Measurements from ENCODE around the gene ECT2L. TPM values are rescaled to one million over a fixed set of nuclear protein-coding genes. Genes with fewer than 3 reads are reported as not detected.

The ECT2L gene
- total RNA-seq, 1 experiment from 2014 or later: not detected

DNA sequence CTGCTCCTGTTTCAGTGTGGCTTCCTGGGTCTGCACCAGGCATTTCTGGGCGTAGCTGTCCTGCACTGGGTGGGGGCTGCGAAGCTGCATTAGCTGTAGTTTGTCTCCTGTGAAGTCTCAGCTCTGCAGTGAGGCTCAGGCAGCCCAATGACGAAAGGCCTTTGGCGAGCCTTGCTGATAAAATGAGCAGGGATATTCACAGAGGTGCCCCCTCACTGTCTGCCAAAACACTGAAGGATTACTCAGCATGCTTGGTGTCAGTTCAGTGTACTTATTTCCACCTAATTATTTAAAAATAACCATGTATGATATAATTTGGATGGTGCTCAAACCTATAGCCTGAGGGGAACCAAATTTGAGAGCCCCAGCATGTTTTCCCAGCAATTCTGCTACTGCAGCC, 73.5 kb downstream of the ECT2L start:
- Histone ChIP-seq H3K9me2 (ENCODE audit: insufficient read depth) (no peaks in the 10 kb centered on the region), H3K4me2 (no peak overlapping the region), H3K36me3 (ENCODE audit: low read depth) (no peaks in the 10 kb centered on the region), H3K4me1 (replicated peaks; ENCODE audit: insufficient read depth) (no peaks in the 10 kb centered on the region), H4K20me1 (ENCODE audit: insufficient read depth) (no peaks in the 10 kb centered on the region), H3K9me3 (ENCODE audit: insufficient read depth, low read depth) (no peaks in the 10 kb centered on the region), H3K79me2 (ENCODE audit: low read depth) (no peaks in the 10 kb centered on the region), H3F3A (ENCODE audit: insufficient read depth, low read depth) (no peaks in the 10 kb centered on the region), H3K4me3 (no peak overlapping the region), H2AFZ (no peak overlapping the region), H3K27me3 (ENCODE audit: insufficient read depth, low read depth) (no peaks in the 10 kb centered on the region), H3K27ac (no peak overlapping the region)
- intact Hi-C loops (cut with micrococcal nuclease; ENCODE audit: unreplicated experiment): no loop called here
- no TSS peak for BruUV-seq (replicated peaks)
- ChIA-PET CTCF (no interaction called here), POLR2A (ENCODE audit: unreplicated experiment) (no interaction called here)
- no peak for DNase-seq
- TF ChIP-seq, protein P1, sequence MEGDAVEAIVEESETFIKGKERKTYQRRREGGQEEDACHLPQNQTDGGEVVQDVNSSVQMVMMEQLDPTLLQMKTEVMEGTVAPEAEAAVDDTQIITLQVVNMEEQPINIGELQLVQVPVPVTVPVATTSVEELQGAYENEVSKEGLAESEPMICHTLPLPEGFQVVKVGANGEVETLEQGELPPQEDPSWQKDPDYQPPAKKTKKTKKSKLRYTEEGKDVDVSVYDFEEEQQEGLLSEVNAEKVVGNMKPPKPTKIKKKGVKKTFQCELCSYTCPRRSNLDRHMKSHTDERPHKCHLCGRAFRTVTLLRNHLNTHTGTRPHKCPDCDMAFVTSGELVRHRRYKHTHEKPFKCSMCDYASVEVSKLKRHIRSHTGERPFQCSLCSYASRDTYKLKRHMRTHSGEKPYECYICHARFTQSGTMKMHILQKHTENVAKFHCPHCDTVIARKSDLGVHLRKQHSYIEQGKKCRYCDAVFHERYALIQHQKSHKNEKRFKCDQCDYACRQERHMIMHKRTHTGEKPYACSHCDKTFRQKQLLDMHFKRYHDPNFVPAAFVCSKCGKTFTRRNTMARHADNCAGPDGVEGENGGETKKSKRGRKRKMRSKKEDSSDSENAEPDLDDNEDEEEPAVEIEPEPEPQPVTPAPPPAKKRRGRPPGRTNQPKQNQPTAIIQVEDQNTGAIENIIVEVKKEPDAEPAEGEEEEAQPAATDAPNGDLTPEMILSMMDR (conservative IDR thresholded peaks at IDR 0.05): no peak
- TF ChIP-seq EZH2 (IDR thresholded peaks at IDR 0.05; ENCODE audit: low read depth): no peak

DNA sequence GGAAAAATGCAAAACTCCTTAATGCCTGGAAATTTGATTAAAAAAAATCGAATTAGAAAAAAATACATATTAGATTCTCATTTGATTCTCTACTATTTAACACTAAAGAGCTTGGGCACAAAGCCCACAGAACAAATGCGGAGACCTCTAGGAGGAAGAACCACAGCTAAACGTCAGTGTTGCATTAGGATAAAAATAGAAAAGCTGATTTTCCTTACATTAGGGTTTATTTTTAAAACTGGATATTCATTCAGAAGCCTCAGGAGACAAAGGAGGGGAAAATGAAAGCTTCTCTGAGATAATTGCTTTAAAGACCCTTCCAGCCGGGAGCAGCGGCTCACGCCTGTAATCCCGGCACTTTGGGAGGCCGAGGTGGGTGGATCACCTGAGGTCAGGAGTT, 77.3 kb downstream of the ECT2L start:
- H4K20me1 ChIP-seq (ENCODE audit: insufficient read depth): no peaks in the 10 kb centered on the region
- BruUV-seq (replicated peaks): no TSS peak

DNA sequence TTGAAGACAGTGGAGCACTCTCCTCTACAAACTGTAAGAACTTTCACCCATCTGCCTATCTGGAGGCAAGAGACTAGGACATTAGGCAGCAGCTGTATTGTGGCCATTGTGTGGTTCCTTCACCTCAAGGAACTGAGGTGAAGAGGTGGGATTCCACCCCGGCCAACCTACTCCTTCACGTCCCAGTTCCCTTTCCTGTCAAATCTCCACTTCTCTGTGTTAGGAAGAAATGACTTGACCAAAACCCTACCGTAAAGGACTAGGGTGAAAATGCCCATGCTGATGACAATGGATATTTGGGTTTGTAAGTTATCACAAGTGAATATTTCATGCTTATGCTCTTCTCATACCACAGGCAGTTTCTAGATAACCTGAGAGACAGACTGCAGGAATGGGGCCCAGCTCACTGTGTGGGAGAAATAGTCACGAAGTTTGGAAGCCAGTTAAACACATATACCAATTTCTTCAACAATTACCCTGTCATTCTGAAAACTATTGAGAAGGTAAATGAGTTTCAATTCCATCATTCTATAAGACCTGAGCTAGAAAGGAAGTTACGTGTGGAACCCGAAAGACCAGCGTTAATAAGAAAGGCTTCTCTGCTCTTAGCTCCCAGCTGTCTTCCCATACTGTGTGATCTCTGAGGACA, 86.6 kb downstream of the ECT2L start:
- BruUV-seq (replicated peaks): no TSS peak
- POLR2A ChIA-PET (ENCODE audit: unreplicated experiment): interaction anchor here (0.7 kb wide), 1 partner anchor 55 kb away, joined by 4 read pairs; no protein-coding TSS in a partner anchor

More for the DNA sequence above, 77.3 kb downstream of the ECT2L start:
- DNase-seq: no peak
- H3K4me2 ChIP-seq: no peak overlapping the region
- POLR2A ChIA-PET (ENCODE audit: unreplicated experiment): no interaction called here
- TF ChIP-seq, protein P1 (conservative IDR thresholded peaks at IDR 0.05): no peak
- no peak for TF ChIP-seq EZH2 (IDR thresholded peaks at IDR 0.05; ENCODE audit: low read depth)
- no peak overlapping the region for H3K27ac ChIP-seq
- no peaks in the 10 kb centered on the region for H3K9me3 ChIP-seq (ENCODE audit: insufficient read depth, low read depth)
- H3K9me2 ChIP-seq (ENCODE audit: insufficient read depth): no peaks in the 10 kb centered on the region
- intact Hi-C loops (cut with micrococcal nuclease; ENCODE audit: unreplicated experiment): no loop called here
- CTCF ChIA-PET: no interaction called here
- no peaks in the 10 kb centered on the region for H3K27me3 ChIP-seq (ENCODE audit: insufficient read depth, low read depth)
- H3F3A ChIP-seq (ENCODE audit: insufficient read depth, low read depth): no peaks in the 10 kb centered on the region
- H3K4me1 ChIP-seq (replicated peaks; ENCODE audit: insufficient read depth): no peaks in the 10 kb centered on the region
- H3K4me3 ChIP-seq: no peak overlapping the region
- H2AFZ ChIP-seq: no peak overlapping the region
- no peaks in the 10 kb centered on the region for H3K79me2 ChIP-seq (ENCODE audit: low read depth)
- H3K36me3 ChIP-seq (ENCODE audit: low read depth): no peaks in the 10 kb centered on the region

More for the DNA sequence above, 86.6 kb downstream of the ECT2L start:
- TF ChIP-seq, protein P1 (conservative IDR thresholded peaks at IDR 0.05): no peak
- Histone ChIP-seq H3K79me2 (ENCODE audit: low read depth) (no peaks in the 10 kb centered on the region), H3F3A (ENCODE audit: insufficient read depth, low read depth) (no peaks in the 10 kb centered on the region), H3K4me3 (no peak overlapping the region), H3K27ac (no peak overlapping the region), H4K20me1 (ENCODE audit: insufficient read depth) (no peaks in the 10 kb centered on the region), H2AFZ (no peak overlapping the region), H3K4me1 (replicated peaks; ENCODE audit: insufficient read depth) (no peaks in the 10 kb centered on the region), H3K4me2 (no peak overlapping the region), H3K9me3 (ENCODE audit: insufficient read depth, low read depth) (no peaks in the 10 kb centered on the region), H3K9me2 (ENCODE audit: insufficient read depth) (no peaks in the 10 kb centered on the region), H3K27me3 (ENCODE audit: insufficient read depth, low read depth) (no peaks in the 10 kb centered on the region), H3K36me3 (ENCODE audit: low read depth) (no peaks in the 10 kb centered on the region)
- intact Hi-C loops (cut with micrococcal nuclease; ENCODE audit: unreplicated experiment): no loop called here
- no peak for DNase-seq
- CTCF ChIA-PET: no interaction called here

Data from PC-9 (cell line).